ENCODE measurements around the gene ERN1. TPM values are rescaled to one million over a fixed set of nuclear protein-coding genes. Genes with fewer than 3 reads are reported as not detected.
A peak's percentile ranks its signal among the peaks of the same experiment; 100 is the strongest.

ERN1 gene
- total and polyA plus RNA-seq, 2 of the 13 experiments (the other 11 are each of a cell fraction or from before 2014, with no cell fraction given) = 6.0 to 12.7 TPM

GRCh38 chr17:64025732-64026294 lies 104.1 kb downstream of the ERN1 start (continued):
- TF ChIP-seq SPEN (CRISPR knock-in tag; IDR thresholded peaks at IDR 0.05; ENCODE audit: low read depth) (0 out of 2 replicates have a peak, but pooled peaks have one; percentile 44), NFATC3 (CRISPR knock-in tag; IDR thresholded peaks at IDR 0.05) (0 out of 2 replicates have a peak, but pooled peaks have one; percentile 30), JUN (CRISPR knock-in tag; IDR thresholded peaks at IDR 0.05) (no peak), KDM6A (CRISPR knock-in tag; IDR thresholded peaks at IDR 0.05; ENCODE audit: low read depth) (no peak), RORA (CRISPR knock-in tag; IDR thresholded peaks at IDR 0.05) (no peak), REPIN1 (CRISPR knock-in tag; IDR thresholded peaks at IDR 0.05; ENCODE audit: borderline replicate concordance, low read depth) (peak; percentile 73; the same call in 1 of the 2 replicates), TSC22D2 (CRISPR knock-in tag; IDR thresholded peaks at IDR 0.05; ENCODE audit: borderline replicate concordance) (no peak), SP4 (CRISPR knock-in tag; IDR thresholded peaks at IDR 0.05) (no peak), ZNF432 (CRISPR knock-in tag; IDR thresholded peaks at IDR 0.05; ENCODE audit: borderline replicate concordance) (no peak), ZBTB38 (CRISPR knock-in tag; IDR thresholded peaks at IDR 0.05) (peak; percentile 68; the same call in 1 of the 2 replicates), ZNF775 (CRISPR knock-in tag; IDR thresholded peaks at IDR 0.05; ENCODE audit: borderline replicate concordance) (no peak), RELA (CRISPR knock-in tag; IDR thresholded peaks at IDR 0.05) (no peak), YEATS4 (CRISPR knock-in tag; IDR thresholded peaks at IDR 0.05; ENCODE audit: borderline replicate concordance) (no peak; the same call in 1 of the 2 replicates), ZNF280D (CRISPR knock-in tag; IDR thresholded peaks at IDR 0.05) (no peak), IKZF4 (CRISPR knock-in tag; IDR thresholded peaks at IDR 0.05; ENCODE audit: borderline replicate concordance, low read depth, not compliant biosample characterization) (peak; percentile 21), THAP11 (CRISPR knock-in tag; IDR thresholded peaks at IDR 0.05) (peak; percentile 67), TAF1 (CRISPR knock-in tag; IDR thresholded peaks at IDR 0.05) (0 out of 2 replicates have a peak, but pooled peaks have one; percentile 33), RFXAP (CRISPR knock-in tag; IDR thresholded peaks at IDR 0.05; ENCODE audit: borderline replicate concordance) (no peak; the same call in 1 of the 2 replicates), DMAP1 (CRISPR knock-in tag; IDR thresholded peaks at IDR 0.05) (0 out of 2 replicates have a peak, but pooled peaks have one; percentile 25), HOXA5 (CRISPR knock-in tag; IDR thresholded peaks at IDR 0.05) (0 out of 2 replicates have a peak, but pooled peaks have one; percentile 47), MYC (CRISPR knock-in tag; IDR thresholded peaks at IDR 0.05; ENCODE audit: borderline replicate concordance) (peak; percentile 49; the same call in 1 of the 2 replicates), ZNF761 (CRISPR knock-in tag; conservative IDR thresholded peaks at IDR 0.05) (no peak), HBP1 (CRISPR knock-in tag; IDR thresholded peaks at IDR 0.05; ENCODE audit: low read depth) (no peak), SIN3A (IDR thresholded peaks at IDR 0.05; ENCODE audit: borderline replicate concordance, low read depth, low read length) (no peak), KLF16 (CRISPR knock-in tag; IDR thresholded peaks at IDR 0.05) (peak in 1 of 2 experiments; percentile 62; a peak in 2 of 4 replicates), CEBPG (CRISPR knock-in tag; IDR thresholded peaks at IDR 0.05) (peak; percentile 27; the same call in 1 of the 2 replicates), ZNF337 (CRISPR knock-in tag; IDR thresholded peaks at IDR 0.05; ENCODE audit: borderline replicate concordance, low read depth) (no peak), RFX3 (CRISPR knock-in tag; IDR thresholded peaks at IDR 0.05) (no peak)

Data from HepG2 (cell line).